HT-29 (cell line): ENCODE data around the gene MYLK4. TPM values are rescaled to one million over a fixed set of nuclear protein-coding genes. Genes with fewer than 3 reads are reported as not detected.
A peak's percentile ranks its signal among the peaks of the same experiment; 100 is the strongest.

Experiments
- DNase-seq: peaks from one replicate; pipeline ENCODE4 v3.0.0-alpha.2; 2015; ENCODE audit warnings: low spot score
- total RNA-seq: library from RNA; depleted of rRNA; stranded (reverse); fragments of >200 nt; shearing (Covaris generic); gene quantifications from 2 replicates; pipeline ENCODE4 v1.2.3, GENCODE V29; 2014

The MYLK4 gene
- total RNA-seq, 1 experiment from 2014 or later: 0.03 TPM

DNA sequence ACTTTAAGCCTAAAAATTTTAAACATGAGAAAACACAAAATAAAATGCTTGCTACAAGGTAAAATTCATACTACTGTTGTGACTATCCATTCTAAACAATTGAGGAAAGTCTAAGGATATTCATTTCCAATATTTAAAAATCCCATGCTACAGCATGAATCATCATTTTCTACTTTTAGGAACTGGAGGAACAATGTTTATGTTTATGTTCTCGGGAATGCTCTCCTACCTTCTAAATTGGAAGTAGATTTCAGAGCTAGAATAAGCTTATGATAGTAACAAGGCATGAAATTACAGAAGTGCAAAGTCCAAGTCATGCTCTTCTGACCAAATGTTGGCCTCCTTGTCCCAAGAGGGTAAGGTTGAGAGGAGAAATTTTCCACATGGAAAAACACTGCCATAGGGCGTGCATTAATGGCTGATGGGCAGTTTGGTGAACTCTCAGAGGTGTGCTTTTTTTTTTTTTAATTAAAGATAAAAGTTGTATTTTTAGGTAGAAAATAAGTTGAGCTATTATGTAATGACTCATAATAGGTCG, 6.0 kb upstream of the MYLK4 start:
- no peak for DNase-seq

DNA sequence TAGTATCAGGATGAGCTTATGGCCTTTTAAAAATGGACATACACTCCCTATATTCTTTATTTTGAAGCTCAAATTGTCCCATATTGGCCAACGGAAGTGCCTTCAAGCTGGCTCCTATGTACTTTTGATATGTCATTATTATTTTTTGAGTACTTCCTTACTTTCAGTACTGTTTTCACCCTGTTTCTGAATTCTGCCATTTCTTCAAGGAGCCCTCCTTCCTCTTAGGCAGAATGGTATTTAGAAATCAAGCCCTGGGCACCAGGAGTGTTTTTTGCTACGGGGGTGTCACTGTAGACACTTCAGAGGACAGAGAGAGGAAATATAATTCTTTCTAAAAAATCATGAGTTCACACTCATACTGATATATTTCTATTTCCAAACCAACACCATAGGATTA, 5.5 kb upstream of the MYLK4 start:
- DNase-seq: no peak

DNA sequence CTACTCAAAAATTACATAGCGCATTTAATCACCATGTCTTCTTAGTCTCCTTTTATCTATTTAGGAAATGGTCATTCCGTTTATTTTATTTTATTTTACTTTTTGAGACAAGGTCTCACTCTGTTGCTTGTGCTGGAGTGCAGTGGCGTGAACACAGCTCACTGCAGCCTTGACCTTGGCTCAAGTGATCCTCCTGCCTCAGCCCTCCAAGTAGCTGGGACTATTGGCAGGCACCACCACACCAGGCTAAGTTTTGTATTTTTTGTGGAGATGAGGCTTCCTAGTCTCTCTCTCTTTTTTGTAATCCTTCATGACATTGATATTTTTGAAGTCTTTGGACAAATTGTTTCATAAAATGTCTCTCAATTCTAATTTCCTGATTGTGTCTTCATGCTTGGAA, 4.7 kb upstream of the MYLK4 start:
- DNase-seq: no peak

DNA sequence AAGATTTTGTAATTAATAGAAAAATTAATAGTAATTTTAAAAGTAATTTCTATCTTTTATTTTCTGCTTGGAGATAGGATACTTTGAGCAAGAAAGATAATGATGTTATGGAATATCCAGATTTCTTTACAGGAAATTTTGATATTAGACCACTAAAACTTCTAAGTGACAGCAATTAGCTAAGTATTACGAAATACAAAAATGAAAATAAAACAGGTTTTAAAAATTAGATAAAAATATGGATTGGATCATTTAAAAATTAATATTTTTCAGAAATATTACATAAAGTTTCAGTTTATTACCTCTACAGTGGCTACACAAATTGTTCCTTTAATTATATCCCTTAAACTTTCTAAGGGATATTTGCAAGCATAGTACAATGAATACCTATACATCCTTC, 4.2 kb upstream of the MYLK4 start:
- DNase-seq: no peak

DNA sequence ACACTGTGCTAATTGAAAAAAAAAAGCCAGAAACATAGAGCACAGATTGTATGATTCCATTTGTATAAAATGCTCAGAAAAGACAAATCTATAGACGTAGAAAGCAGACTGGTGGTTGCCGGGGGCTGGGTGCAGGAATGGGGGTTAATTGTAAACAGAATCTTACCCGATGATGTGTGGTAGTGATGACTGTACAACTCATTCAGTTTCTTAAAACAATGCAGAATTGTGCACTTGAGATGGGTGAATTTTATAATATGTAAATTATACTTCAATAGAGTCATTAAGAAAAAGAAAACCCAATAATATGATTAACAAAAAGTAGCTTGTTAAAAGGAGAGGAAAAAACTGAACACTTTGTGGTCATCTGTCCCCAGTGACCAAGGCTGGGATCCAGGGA, 3.7 kb upstream of the MYLK4 start:
- DNase-seq: no peak

DNA sequence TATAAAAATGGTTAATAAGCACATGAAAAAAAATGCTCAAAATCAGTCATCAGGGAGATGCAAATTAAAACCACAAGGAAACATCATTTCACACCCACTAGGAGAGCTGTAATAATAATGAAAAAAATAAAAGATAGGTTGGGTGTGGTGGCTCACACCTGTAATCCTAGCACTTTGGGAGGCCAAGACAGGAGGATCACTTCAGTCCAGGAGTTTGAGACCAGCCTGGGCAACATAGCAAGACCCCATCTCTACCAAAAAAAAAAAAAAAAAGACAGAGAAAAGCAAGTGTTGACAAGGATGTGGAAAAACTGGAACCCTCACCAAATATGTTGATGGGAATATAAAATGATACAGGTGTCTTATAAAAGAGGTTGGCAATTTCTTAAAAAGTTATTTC, 3.0 kb upstream of the MYLK4 start:
- no peak for DNase-seq

DNA sequence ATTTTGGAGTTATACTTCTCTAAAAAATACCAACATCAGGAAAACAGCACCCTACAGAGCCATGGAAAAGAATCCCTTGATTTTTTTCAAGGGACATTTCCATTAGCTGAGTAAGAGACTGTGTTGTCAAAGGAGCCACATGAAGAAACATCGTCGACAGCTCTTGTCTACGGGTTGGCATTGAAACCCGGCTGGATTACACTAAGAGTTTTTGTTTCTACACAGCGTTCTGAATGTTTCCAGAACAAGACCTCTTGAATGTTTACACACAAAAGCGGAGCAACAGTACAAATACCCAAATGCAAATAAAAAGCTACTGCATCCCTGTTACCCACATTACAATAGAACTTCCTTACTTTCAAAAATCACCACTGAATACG, 2.4 kb upstream of the MYLK4 start:
- no peak for DNase-seq

DNA sequence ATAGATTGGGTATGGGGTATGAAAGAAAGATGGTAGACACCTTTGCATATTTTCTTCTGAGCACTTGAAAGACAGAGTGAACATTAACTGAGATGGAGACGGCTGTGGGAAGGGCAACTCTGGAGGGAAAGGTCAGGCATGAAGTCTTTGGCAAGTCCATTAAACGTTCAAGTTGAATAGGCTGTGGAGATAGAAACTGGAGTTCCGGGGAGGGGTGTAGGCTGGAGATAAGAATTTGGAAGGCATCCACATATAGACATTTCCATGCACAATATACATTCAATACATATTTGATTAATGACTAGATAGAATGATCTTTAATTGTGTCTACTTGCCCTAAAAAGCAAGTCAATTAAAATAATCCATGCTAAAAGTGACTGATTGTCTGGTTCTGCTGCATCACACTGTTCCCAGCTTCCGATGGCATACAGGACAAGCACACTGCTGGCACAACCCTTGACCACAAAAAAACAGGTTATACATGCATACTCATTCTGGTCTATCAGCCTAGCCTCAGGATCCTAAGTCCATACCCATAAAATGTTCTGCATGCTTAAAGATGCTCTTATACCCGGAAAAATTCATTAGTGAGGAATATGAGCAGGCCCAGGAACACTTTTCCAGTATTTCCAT, 1.9 kb upstream of the MYLK4 start:
- peak; percentile 9 for DNase-seq

DNA sequence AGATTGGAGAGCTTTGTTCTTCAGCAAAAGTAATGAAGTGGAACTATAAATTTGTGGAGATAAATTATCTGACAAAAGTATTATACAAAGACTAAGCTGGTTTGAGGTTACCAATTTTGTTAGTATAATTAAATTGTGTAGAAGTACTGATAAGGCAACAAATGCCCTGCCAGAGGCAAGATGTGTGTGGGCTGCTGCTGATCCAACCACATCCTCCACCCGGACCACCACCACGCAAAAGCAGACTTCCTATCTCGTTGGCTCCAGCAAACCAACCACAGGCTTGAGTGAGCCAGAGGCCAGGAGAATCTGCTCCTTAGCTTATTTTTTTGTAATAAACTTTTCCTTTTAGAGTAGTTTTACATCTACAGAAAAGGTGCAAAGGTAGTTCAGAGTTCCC, 1.1 kb upstream of the MYLK4 start:
- DNase-seq: no peak

DNA sequence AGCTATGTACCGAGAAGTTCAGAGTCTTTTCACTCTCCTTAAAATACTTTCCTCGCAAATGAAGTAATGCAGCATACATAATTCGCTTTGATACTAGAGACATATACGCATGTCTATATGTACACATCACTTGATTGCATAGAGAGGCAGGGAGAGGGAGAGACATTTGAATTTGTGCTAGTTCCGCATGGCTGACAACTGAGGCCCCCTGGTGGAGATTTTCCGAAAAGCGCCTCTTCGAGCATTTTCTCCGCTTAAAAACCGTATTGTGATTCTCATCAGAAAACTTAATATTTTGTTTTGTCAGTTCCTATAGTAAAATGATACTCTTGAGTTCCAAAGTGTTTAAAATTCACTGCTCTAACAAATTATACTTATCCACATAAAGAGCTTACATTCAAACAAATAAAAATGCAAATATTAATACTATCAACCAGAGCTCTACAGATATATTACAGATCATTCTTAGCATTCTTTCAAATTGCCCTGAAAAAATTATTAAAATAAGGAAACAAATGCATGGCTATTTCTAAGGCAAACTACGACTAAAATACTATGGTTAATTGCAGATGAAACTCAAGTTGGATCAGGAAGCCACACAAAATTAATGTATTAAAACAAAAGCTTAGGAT, 637 bp downstream of the MYLK4 start:
- peak; percentile 77 for DNase-seq

DNA sequence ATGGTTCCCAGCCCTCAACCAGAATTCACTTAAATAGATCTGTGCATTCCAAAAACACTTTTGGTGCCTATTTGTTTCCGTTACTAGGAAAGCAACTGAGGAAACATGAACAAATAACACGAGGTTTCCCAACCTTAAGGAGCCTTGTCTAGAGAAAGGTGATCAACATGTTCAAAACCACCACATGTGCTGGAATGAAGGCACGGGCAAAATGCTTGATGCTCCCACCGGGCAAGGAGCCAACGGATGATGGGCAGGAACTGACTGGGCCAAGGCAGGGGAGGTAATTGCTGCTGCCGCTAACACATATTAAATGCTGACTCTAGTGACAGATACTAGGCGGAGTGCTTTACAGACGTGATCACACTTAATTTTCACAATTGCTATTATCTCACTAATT, 2.5 kb downstream of the MYLK4 start:
- no peak for DNase-seq

DNA sequence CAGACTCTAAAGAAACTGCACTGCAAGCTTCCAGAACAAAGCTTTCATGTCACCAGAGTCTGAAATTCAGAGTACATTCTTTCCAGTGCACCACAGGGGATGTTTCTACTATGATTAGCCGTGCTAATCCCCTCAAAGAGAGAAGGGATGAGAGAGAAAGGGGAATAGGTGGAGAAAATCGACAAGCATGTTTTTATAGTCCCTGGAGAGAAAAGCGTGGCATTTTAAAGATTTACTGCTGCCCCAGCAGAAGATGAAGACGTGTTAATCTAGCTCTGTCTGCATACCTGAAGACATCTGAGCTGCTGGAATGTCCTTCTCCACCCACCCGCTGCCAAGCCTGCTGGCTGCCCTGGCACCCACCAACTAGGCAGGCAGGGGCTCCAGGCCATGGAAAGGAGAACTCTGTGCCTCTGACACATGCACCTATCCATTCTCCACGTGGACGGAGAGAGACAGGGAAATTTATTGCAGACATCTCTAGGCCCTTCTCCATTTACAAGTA, 4.1 kb downstream of the MYLK4 start:
- DNase-seq: no peak

DNA sequence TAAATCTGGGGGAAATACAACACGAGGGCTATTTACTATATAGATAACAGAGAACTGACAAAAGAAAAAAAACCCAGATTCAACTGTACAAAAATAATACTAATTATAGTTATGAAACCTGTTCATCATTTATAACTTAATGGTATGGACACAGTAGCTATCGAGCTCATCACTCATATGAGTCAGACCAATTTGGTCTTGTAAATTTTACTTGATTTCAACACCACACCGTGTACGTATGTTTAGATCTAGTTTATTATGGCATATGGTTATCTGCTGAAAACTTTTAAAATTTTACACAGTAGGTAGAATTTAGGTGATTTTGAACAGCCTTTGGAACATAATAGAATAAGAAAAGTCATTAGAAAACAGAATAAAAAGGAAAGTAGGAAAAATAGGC, 5.5 kb downstream of the MYLK4 start:
- DNase-seq: no peak

DNA sequence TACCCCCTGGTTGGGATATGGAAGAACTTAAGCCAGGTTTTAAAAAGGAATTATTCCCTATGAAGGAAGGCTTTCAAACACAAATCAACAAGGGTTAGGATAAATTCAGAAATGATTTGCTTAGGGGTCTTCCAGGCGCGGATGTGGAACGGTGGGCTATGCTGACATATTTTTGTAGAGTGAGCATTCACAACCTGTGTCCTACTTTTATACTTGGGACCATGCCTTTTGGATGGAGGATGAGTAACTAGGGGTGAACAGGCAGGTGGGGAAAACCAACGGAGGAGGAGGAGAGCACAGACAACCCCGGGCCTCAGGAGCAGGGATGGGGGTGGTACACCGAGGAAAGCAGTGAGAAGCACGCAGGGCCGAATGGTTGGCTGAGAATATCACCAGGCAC, 5.9 kb downstream of the MYLK4 start:
- DNase-seq: no peak

DNA sequence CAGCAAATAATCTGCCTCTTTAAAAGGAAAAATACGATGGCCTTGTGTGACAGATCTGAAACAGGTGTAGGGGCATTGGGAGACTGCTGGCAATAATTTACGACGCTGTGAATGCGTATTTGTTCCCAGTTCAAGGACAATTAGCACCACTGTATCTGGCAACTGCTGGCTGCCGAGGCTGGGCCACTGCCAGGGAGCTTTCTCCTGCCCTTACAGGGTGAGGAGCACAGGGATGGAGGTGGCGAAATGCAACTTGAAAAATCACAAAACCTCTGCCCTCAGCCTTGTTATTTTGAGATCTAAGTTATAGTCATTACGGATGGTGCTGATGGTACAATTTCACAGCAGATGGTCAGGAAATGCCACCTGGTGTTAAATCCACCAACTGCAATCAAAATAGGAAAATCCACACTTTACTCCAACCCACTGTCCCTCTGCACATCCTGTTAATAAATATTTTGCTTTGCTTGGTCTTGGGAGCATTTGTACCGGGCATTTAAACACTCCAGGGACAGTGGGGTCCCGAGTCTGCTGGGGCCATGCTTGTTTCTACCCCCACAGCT, 6.4 kb downstream of the MYLK4 start:
- peak; percentile 52 for DNase-seq

DNA sequence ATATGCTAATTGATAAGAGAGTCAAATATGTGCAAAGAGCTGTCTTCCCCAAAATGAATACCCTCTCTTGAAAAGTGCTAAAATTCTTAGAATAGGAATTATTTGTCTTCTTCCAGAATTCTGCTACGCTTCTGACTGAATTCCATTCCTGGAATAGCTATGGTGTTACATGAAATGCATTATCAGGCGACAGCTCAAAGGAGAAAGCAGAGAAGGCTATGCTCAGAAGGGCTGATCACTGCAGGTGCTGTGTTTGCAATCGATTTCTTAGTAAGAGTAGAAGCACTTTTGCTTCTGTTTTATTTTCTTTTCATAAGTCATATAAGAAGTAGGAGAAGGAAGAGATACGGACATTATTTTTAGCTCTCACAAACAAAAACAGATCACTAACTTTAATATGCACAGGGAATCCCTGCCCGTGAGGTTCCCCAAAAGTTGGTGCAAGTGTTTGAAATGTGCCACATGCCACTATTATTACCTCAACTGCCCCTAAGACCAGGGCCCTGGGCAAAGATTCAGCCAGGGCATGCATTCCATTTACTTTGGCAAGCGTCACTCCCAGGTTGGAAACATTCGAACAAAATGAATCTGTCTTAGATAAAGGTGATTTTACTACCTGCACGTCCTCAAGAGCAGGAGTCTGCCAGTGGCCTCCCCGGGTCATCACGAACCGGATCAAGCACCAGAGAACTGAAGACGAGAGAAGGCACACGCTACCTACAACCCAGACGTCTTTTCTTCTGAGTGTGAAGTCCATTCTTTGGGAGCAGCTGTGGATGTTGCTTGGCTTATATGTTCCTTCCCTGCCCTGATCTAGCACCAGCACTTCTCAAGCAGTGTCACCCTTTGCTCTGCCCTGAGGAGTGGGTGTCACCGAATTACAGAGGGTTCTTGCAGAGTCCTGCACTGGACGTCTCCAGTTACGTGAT, 7.2 kb downstream of the MYLK4 start:
- DNase-seq: no peak

DNA sequence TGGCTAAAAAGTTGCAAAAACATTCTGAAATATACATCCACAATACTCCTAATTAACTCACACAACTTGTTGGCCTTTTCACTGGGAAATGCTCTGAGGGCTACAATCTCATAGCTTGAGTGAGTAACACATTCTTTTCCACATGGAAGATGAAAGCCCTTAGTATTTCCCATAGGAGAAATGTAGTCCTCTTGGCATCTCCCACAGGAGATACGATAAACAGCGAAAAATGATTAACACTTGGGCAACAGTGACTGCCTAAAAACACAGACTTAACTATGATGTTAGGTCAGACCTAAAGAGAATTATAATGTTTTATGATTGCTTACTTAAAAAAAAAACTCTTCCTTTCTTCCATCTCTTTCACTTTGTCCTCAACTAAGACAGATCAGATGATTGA, 9.0 kb downstream of the MYLK4 start:
- DNase-seq: no peak

DNA sequence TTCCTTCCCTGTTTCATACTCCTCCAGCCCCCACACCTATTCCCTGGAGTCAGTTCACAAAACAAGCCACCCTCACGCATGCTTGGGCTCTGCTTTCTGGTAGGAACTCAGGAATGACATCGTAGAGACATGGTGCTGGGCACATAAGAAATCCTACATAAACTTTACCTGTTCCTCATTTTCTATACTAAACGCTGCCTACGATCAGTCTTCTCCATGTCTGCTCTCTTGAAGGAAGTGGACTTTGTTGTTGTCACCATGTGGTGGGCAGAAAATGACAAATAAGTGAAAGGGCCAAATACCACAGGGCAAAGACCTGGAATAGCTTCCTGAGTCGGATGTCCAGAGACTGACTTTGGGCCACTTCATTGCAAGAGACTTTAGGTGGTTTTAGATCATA, 10.1 kb downstream of the MYLK4 start:
- DNase-seq: no peak

DNA sequence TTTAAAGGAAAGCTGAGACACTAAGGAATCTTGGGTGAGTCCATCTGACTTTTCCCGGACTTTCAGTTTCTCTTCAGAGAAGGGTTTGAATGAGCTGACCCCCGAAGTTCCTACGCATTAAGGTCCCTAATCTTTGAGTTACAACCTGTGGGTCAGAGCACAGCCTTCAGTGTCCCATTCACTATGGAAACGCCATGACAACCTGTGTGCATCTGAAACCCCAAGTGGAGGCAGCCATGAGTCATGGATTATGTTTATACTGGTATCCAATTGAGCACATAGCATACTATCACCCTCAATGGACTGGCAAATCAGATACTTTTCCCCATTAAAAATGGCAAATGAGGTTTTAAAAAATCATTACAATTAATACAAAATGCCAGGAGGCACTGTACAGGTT, 11.4 kb downstream of the MYLK4 start:
- peak; percentile 26 for DNase-seq

DNA sequence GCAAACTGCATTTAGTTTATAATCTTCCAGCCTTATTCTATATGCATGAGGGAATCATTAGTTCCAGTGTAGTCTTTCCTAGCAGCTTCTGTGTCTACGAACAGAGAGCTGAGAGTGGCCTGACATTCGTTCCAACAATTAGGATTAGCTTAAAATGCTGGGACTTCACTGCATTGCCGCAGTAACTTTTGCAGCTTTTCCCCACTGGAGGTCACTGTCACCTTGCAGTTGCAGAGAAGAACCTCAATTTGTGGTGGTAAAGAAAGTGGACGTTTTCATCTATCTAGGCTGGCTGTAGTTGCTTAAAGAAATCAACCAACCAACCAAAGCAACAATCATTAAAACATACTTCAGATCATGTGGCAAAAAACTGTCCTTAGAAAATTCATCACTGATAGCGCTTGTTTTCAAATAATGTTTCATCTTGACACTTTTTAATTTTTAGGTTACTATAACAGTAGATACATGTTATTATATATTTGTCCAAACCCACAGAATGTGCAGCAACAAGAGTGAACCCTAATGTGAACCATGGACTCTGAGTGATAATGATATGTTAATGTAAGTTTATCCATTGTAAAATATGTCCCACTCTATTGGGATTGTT, 12.2 kb downstream of the MYLK4 start:
- peak; percentile 61 for DNase-seq

DNA sequence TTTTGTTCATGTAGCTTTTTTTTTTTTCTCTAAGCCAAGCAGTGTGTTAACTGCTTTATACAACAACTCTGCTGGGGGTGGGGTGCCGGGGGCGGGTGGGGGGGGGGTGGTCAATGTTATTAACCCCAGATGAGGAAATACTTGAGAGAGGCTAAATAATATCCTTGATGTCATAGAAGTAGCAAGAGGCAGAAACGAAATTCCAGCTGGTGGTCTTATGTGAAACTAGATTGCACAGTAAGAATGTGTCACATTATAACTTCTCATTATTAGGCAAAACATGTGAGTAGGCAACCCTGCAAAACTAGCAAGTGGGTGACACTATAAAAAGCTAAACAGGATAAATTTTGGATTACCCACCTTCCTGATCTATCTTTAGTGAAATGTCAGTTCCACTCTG, 12.8 kb downstream of the MYLK4 start:
- no peak for DNase-seq
